ENCODE data around the gene IPP. TPM values are rescaled to one million over a fixed set of nuclear protein-coding genes. Genes with fewer than 3 reads are reported as not detected.

Gene IPP
- total and polyA plus RNA-seq, 2 donors = 7.6 to 19.0 TPM

DNA sequence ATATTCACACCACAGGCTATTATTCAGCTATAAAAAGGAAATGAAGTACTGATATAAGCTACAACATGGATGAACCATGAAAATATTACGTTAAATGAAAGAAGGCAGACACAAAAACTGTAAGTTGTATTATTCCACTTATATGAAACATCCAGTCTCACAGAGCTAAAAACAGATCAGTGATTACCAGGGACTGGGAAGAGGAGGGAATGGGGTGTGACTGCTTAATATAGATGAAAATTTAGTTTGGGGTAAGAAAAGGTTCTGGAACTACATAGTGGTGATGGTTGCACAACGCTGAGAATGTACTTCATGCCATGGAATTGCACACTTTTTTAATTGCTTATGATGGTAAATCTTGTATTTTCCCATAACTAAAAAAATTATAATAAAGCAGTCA is 83.6 kb downstream of the IPP start:
- H3K4me3 ChIP-seq (ENCODE audit: low read depth, low read length) = no peak overlapping the region
- no peaks in the 10 kb centered on the region for H3K4me1 ChIP-seq (ENCODE audit: insufficient read depth)
- H3K36me3 ChIP-seq (ENCODE audit: insufficient read depth) = no peaks in the 10 kb centered on the region
- H3K27ac ChIP-seq (ENCODE audit: low read depth) = no peak overlapping the region
- DNase-seq (ENCODE audit: extremely low spot score) = no peak
- WGBS = 92% methylated on average over 2 of the region's 2 CpGs

DNA sequence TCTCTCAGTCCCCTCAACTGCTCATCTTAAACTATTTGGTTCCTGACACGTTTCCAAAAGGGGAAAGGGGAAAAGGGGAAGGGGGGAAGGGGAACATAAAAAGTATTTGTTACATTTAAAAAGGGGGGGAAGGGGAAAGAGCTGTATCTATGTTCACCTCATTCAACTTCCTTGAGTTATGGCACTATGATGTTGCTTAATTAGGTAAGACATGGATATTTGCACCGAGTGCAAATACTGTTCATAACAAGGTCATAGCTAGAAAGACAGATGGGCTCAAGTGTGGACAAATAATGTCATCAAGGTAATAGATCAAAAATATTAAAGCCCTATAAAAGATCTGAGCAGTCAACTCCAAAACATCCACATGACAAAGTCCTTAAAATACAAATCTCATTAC is 90.1 kb downstream of the IPP start:
- DNase-seq (ENCODE audit: extremely low spot score) = no peak
- no peak overlapping the region for H3K4me3 ChIP-seq (ENCODE audit: low read depth, low read length)
- WGBS = 46% methylated on average over 2 of the region's 2 CpGs
- no peaks in the 10 kb centered on the region for H3K4me1 ChIP-seq (ENCODE audit: insufficient read depth)
- H3K36me3 ChIP-seq (ENCODE audit: insufficient read depth) = peaks cover 5% of the 10 kb centered on the region
- no peak overlapping the region for H3K27ac ChIP-seq (ENCODE audit: low read depth)

DNA sequence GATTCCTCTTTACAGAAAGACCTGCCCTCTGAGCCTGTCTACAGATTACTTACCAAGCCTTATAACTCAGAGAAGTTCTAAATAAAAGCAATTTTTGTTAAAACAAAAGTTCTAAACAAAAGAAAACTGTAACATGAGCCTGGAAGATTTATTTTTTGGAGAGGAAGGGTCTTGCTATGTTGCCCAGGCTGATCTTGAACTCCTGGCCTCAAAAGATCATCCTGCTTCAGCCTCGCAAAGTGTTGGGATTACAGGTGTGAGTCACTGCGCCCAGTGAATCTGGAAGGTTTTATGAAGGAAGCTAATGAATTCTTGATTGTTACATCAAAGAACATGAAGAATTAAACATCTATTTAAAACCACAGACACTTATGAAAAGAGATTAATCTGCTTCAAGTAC is 91.2 kb downstream of the IPP start:
- Histone ChIP-seq H3K4me1 (ENCODE audit: insufficient read depth) (no peaks in the 10 kb centered on the region), H3K36me3 (ENCODE audit: insufficient read depth) (peaks cover 7% of the 10 kb centered on the region), H3K27ac (ENCODE audit: low read depth) (no peak overlapping the region), H3K4me3 (ENCODE audit: low read depth, low read length) (no peak overlapping the region)
- no peak for DNase-seq (ENCODE audit: extremely low spot score)
- 97% methylated on average over 2 of the region's 2 CpGs for WGBS

DNA sequence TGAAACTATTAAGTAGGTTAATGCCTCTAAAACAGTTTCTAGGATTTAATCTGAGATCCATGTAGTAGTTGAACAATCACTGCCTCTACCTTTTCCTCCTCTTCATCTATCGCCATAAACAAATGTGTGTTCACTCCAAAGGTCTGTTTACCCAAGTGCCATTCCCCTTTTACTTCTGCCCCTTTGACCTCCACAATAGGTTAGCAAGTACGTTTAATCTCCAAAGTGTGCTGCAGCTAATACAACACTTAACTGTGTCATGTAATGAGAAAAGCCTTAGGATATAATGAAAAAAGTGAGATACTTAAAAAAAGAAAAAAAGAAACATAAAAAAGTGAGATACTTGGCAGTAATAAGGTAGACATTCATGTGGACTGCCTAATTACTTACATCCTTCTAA is 92.3 kb downstream of the IPP start:
- H3K36me3 ChIP-seq (ENCODE audit: insufficient read depth) = peaks cover 7% of the 10 kb centered on the region

DNA sequence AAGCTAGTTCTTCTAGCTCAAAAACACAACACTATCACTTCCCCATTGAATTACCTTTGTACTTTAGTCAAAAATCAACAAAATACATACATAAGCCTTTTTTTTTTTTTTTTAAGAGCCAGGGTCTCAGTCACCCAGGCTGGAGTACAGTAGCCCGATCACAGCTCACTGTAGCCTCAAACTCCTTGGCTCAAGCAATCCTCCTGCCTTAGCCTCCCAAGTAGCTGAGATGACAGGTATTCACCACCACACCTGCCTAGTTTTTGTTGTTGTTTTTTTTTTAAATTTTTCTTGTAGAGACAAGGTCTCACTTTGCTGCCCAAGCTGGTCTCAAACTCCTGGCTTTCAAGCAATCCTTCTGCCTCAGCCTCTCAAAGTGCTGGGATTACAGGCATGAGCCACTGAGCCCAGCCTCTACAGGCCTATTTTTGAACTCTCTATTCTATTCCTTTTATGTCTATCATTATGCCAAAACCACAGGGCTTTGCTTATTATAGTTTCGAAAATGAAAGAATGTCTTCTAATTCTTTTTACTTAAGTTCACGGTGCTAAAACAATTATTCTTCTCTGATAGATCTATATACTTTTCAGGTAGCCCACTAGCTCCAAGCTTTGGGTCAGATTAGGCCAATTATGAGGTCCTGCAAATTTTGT is 93.8 kb downstream of the IPP start:
- no peak overlapping the region for H3K27ac ChIP-seq (ENCODE audit: low read depth)
- 94% methylated on average over 3 of the region's 3 CpGs for WGBS
- peaks cover 7% of the 10 kb centered on the region for H3K36me3 ChIP-seq (ENCODE audit: insufficient read depth)
- DNase-seq (ENCODE audit: extremely low spot score) = no peak
- no peak overlapping the region for H3K4me3 ChIP-seq (ENCODE audit: low read depth, low read length)
- H3K4me1 ChIP-seq (ENCODE audit: insufficient read depth) = no peaks in the 10 kb centered on the region

More for the DNA sequence above, 92.3 kb downstream of the IPP start:
- Histone ChIP-seq H3K4me3 (ENCODE audit: low read depth, low read length) (no peak overlapping the region), H3K4me1 (ENCODE audit: insufficient read depth) (no peaks in the 10 kb centered on the region), H3K27ac (ENCODE audit: low read depth) (no peak overlapping the region)
- no peak for DNase-seq (ENCODE audit: extremely low spot score)
- 79% methylated on average over 2 of the region's 2 CpGs for WGBS

DNA sequence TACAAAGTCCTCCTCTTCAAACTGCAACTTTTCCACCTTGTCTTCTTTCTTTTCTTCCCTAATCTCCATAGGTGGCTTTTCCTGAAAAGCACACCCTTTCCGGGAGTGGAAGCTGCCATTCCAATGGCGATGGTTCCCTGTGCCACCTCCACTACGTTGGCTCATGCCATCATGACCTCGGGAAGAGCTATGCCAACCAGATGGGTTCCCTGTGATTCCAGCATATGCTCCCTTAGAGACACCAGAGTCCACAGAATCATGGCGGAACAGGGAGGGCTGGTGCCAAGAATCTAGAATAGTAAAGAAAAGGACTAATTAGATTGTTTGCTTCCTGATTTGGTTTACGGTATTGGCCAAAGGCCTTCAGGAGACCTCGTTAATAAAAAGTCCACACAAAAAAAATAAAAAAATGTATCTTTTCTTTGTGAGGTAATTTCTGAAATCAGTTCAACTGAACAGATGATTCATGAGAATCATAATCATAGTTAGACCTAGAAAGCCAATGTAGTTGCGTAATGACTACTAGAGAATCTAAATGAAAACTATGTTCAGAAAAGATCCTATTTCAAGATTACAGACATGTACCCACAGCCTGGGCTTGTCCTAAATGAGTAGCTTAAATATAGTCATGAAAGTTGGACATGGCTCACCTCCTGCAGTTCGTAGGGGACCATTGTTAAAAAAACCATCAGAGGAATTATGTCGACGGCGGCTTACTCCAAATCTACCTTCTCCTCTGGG is 95.7 kb downstream of the IPP start:
- H3K36me3 ChIP-seq (ENCODE audit: insufficient read depth) = peaks cover 9% of the 10 kb centered on the region
- H3K4me3 ChIP-seq (ENCODE audit: low read depth, low read length) = no peak overlapping the region
- no peak for DNase-seq (ENCODE audit: extremely low spot score)
- no peak overlapping the region for H3K27ac ChIP-seq (ENCODE audit: low read depth)
- 95% methylated on average over 12 of the region's 12 CpGs for WGBS
- H3K4me1 ChIP-seq (ENCODE audit: insufficient read depth) = no peaks in the 10 kb centered on the region

Other genes starting within 250 kb of the IPP start
- 232 TPM for gene PRDX1, start 228.8 kb downstream of the IPP start, total RNA-seq
- 491 TPM for gene PRDX1, start 228.8 kb downstream of the IPP start, polyA plus RNA-seq
- 76.1 TPM for gene AKR1A1, start 199.8 kb downstream of the IPP start, total RNA-seq
- gene AKR1A1, start 199.8 kb downstream of the IPP start, polyA plus RNA-seq = 101 TPM
- 76.0 TPM for gene NASP, start 166.6 kb downstream of the IPP start, total RNA-seq
- 115 TPM for gene NASP, start 166.6 kb downstream of the IPP start, polyA plus RNA-seq
- 0.85 TPM for gene CCDC17, start 126.6 kb downstream of the IPP start, total RNA-seq
- gene CCDC17, start 126.6 kb downstream of the IPP start, polyA plus RNA-seq = 0.54 TPM
- gene GPBP1L1, start 64.1 kb downstream of the IPP start, total RNA-seq = 120 TPM
- 55.3 TPM for gene GPBP1L1, start 64.1 kb downstream of the IPP start, polyA plus RNA-seq
- gene TMEM69, start 62.5 kb downstream of the IPP start, total RNA-seq = 24.7 TPM
- gene TMEM69, start 62.5 kb downstream of the IPP start, polyA plus RNA-seq = 31.5 TPM
- gene MAST2, start 53.0 kb upstream of the IPP start, total RNA-seq = 40.0 TPM
- 53.0 TPM for gene MAST2, start 53.0 kb upstream of the IPP start, polyA plus RNA-seq